Endodermal cell (in vitro differentiated cells): Measurements from ENCODE around the gene GDF10. TPM values are rescaled to one million over a fixed set of nuclear protein-coding genes. Genes with fewer than 3 reads are reported as not detected.
A peak's percentile ranks its signal among the peaks of the same experiment; 100 is the strongest.

Source experiments
- DNase-seq: peaks from one replicate; pipeline ENCODE4 v3.0.0-alpha.2; 2017
- H3K27ac ChIP-seq: 2 replicates; pipeline ENCODE4 v1.5.1; 2013; ENCODE audit warnings: mild to moderate bottlenecking, low read depth, low read length, moderate library complexity
- H3K27me3 ChIP-seq: 2 replicates; pipeline ENCODE4 v1.6.1; 2013; ENCODE audit warnings: mild to moderate bottlenecking, low read length, moderate library complexity; ENCODE audit not compliant: insufficient read depth, control insufficient read depth, poor library complexity, severe bottlenecking
- H3K36me3 ChIP-seq: 2 replicates; pipeline ENCODE4 v1.7.0; 2013; ENCODE audit warnings: mild to moderate bottlenecking, low read length, moderate library complexity; ENCODE audit not compliant: control insufficient read depth, insufficient read depth
- H3K4me1 ChIP-seq: one replicate; pipeline ENCODE4 v1.7.0; 2013; ENCODE audit warnings: low read length; ENCODE audit not compliant: control insufficient read depth, insufficient read depth
- H3K4me3 ChIP-seq: 2 replicates; pipeline ENCODE4 v1.5.1; 2013; ENCODE audit warnings: mild to moderate bottlenecking, low read length, moderate library complexity
- H3K9ac ChIP-seq: 2 replicates; pipeline ENCODE4 v1.6.1; 2013; ENCODE audit warnings: mild to moderate bottlenecking, low read length, moderate library complexity; ENCODE audit not compliant: poor library complexity, severe bottlenecking; ENCODE audit errors: extremely low read depth
- H3K9me3 ChIP-seq: 2 replicates; pipeline ENCODE4 v1.6.1; 2013; ENCODE audit warnings: mild to moderate bottlenecking, low read length, moderate library complexity; ENCODE audit not compliant: control insufficient read depth
- H3K27ac Mint-ChIP-seq: 2 replicates; pipeline ENCODE4 v1.8.0; 2020; ENCODE audit warnings: mixed read lengths
- H3K27me3 Mint-ChIP-seq: 2 replicates; pipeline ENCODE4 v1.8.0; 2021; ENCODE audit warnings: mild to moderate bottlenecking, mixed read lengths; ENCODE audit not compliant: insufficient read depth
- H3K36me3 Mint-ChIP-seq: 2 replicates; pipeline ENCODE4 v1.8.0; 2020; ENCODE audit warnings: low read depth, mixed read lengths
- H3K4me1 Mint-ChIP-seq: 2 replicates; pipeline ENCODE4 v1.8.0; 2020; ENCODE audit warnings: mixed read lengths
- H3K4me3 Mint-ChIP-seq: 2 replicates; pipeline ENCODE4 v1.8.0; 2020; ENCODE audit warnings: mild to moderate bottlenecking, moderate library complexity, mixed read lengths
- H3K9me3 Mint-ChIP-seq: 2 replicates; pipeline ENCODE4 v1.8.0; 2020; ENCODE audit warnings: mild to moderate bottlenecking, mixed read lengths
- CTCF ChIP-seq: fragments of 200-600 bp; sonication (generic); conservative IDR thresholded peaks from 2 replicates; pipeline ENCODE4 v1.5.0; 2021; ENCODE audit warnings: antibody characterized with exemption, mild to moderate bottlenecking
- whole genome bisulfite sequencing, 2 experiments: methylation state at CpG; one replicate each; pipeline versions ENCODE4 v1.1.5 to v1.1.7; 2013; ENCODE audit warnings: missing lambda C conversion rate in 2 of 2, mixed read lengths in 1 of 2; ENCODE audit not compliant: insufficient coverage in 1 of 2, insufficient read length in 1 of 2; 5-methylcytosine and 5-hydroxymethylcytosine counted together
- total RNA-seq, 2 donors: library from RNA; stranded (reverse); fragmentation: NEBNext Ultra II Directional in 1 of 2; extraction: Animal tissue kit (Norgen Biotek cat#: 25700) in 1 of 2; gene quantifications; 2 replicates in 1 of 2; 3 replicates in 1 of 2; pipeline ENCODE4 v1.2.1, GENCODE V29; 2021

Gene GDF10
- total RNA-seq, 2 donors from 2014 or later, result not detected

DNA sequence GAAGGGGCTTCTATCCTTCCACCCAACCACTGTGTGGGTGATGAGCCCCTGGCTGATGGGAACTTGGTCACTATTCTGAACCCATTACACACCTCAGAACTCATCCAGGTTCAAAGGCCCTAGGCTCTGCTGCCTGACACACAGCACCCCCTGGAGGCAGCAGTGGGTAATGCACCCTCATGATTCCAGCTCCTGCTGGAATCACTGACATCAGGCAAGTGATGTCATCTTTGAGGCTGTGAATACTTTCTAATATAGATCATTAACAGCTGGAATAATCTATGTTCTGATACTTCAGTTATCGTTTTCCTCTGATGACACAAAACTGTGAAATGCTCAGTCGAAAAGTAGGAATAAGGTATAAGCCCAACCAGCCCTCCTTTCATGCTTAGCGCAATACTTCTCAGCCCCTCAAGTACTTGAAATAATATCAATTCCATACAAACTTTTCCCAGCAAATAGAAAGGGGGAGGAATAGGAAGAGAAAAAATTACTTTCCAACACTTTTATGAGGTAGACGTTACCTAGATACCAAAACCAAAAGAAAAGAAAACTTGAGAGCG lies 40.7 kb downstream of the GDF10 start:
- H3K27ac Mint-ChIP-seq, result no peak overlapping the region
- Histone ChIP-seq H3K4me1 (no peaks in the 10 kb centered on the region), H3K27ac (no peak overlapping the region), H3K36me3 (no peaks in the 10 kb centered on the region), H3K4me3 (no peak overlapping the region), H3K27me3 (no peaks in the 10 kb centered on the region), H3K9ac (no peak overlapping the region), H3K9me3 (no peaks in the 10 kb centered on the region)
- peak; percentile 93 for DNase-seq
- no peaks in the 10 kb centered on the region for H3K9me3 Mint-ChIP-seq
- no peaks in the 10 kb centered on the region for H3K36me3 Mint-ChIP-seq
- no peaks in the 10 kb centered on the region for H3K4me1 Mint-ChIP-seq
- whole genome bisulfite sequencing, 2 experiments, result 74% methylated on average over 4 of the region's 5 CpGs; no CpG with 5 or more reads in 1 of the 2 experiments
- H3K27me3 Mint-ChIP-seq, result no peaks in the 10 kb centered on the region
- no peak overlapping the region for H3K4me3 Mint-ChIP-seq
- TF ChIP-seq CTCF, result peak; percentile 97

- H3K36me3 Mint-ChIP-seq, result no peaks in the 10 kb centered on the region
- WGBS, 2 experiments, result 88 to 89% methylated on average over 11 to 13 of the region's 13 CpGs
- H3K9me3 Mint-ChIP-seq, result no peaks in the 10 kb centered on the region
- Histone ChIP-seq H3K9ac (no peak overlapping the region), H3K27ac (no peak overlapping the region), H3K4me1 (no peaks in the 10 kb centered on the region), H3K4me3 (no peak overlapping the region), H3K36me3 (no peaks in the 10 kb centered on the region), H3K27me3 (no peaks in the 10 kb centered on the region), H3K9me3 (no peaks in the 10 kb centered on the region)
- no peak overlapping the region for H3K4me3 Mint-ChIP-seq
- DNase-seq, result no peak
- H3K27ac Mint-ChIP-seq, result no peak overlapping the region
- TF ChIP-seq CTCF, result peak; percentile 22
- H3K27me3 Mint-ChIP-seq, result no peaks in the 10 kb centered on the region
- H3K4me1 Mint-ChIP-seq, result no peaks in the 10 kb centered on the region
Measured at GRCh38 chr10:47344996-47345870, 45.2 kb downstream of the GDF10 start.

DNA sequence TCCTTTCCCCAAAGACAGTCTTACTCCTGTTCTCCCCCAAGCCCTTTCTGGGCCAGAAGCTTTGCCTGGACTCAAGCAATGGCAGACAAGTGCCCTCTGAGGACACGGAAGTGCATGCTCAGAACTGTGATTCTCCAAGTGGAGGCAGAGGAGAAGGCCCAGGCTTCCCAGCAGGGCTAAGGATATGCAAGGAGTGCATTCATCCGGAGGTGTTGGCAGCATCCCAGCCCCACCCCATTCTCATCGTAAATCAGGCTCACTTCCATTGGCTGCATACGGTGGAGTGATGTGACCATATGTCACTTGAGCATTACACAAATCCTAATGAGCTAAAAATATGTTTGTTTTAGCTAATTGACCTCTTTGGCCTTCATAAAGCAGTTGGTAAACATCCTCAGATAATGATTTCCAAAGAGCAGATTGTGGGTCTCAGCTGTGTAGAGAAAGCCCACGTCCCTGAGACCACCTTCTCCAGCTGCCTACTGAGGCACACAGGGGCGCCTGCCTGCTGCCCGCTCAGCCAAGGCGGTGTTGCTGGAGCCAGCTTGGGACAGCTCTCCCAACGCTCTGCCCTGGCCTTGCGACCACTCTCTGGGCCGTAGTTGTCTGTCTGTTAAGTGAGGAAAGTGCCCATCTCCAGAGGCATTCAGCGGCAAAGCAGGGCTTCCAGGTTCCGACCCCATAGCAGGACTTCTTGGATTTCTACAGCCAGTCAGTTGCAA lies 46.7 kb downstream of the GDF10 start:
- Mint-ChIP-seq H3K27ac (no peak overlapping the region), H3K36me3 (no peaks in the 10 kb centered on the region), H3K27me3 (no peaks in the 10 kb centered on the region), H3K4me3 (no peak overlapping the region), H3K9me3 (no peaks in the 10 kb centered on the region), H3K4me1 (no peaks in the 10 kb centered on the region)
- no peaks in the 10 kb centered on the region for H3K9me3 ChIP-seq
- H3K27ac ChIP-seq, result no peak overlapping the region
- WGBS, 2 experiments, result 87 to 88% methylated on average over 7 to 13 of the region's 13 CpGs
- DNase-seq, result no peak
- no peaks in the 10 kb centered on the region for H3K36me3 ChIP-seq
- H3K4me3 ChIP-seq, result no peak overlapping the region
- no peak overlapping the region for H3K9ac ChIP-seq
- no peaks in the 10 kb centered on the region for H3K27me3 ChIP-seq
- no peak for TF ChIP-seq CTCF
- H3K4me1 ChIP-seq, result no peaks in the 10 kb centered on the region
